ENCODE measurements around the gene ADAM12.
A peak's percentile ranks its signal among the peaks of the same experiment; 100 is the strongest.
"Not testable (repeated sequence)": the region's sequence is repeated elsewhere in the genome, so short reads cannot be mapped to it uniquely, and the experiment has no call there.

ADAM12 gene

GRCh38 chr10:125999694-126000093 is 388.6 kb downstream of the ADAM12 start:
- DNase-seq: no peak

GRCh38 chr10:125997586-125997985 is 390.7 kb downstream of the ADAM12 start:
- no peak for DNase-seq

DNA sequence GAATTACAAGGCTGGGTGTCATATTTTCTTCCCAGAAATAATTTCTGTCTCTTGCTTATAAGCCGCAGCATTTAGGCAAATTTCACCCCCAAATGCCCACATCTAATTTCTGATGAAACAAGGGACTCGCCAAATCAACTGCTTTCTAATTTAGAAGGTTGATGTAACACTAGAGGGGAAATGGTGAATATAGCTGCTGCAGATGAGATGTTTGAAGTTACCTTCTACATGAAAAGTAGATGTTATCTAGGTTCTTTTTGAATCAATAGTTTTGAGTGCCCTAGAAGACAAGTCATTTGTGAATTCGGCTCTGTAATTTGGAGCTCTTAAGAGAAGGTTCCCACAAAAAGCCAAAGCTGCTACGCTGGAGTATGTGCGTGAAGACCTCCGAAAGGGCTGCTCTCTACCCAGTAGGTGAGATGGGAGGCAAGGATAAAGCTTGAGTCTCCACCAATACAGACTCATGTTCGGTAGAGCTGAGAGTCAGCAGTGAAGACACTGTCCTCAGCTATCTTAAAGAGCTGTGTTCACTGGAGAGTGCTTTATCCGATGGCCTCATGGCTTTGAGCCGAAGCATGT is 392.5 kb downstream of the ADAM12 start:
- no peak for DNase-seq

DNA sequence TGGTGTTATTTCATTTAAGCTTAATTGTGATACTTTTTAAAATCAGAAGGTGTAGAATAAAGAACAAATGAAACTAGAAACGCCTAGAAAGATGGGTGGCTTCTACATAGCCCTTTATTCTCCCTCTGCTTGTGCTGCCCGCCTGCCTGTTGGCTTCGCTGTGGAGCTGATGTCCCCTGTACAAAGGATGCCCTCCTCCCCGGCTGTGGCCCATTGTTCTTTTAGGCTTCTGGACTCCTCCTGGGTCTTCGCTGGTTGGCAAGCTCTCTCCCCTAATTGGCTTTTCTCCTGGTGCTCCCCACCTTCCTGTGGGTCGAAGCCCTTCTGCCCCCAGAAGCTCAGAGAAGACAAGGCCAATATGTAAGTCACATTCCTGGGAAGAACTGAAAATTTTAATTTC is 393.7 kb downstream of the ADAM12 start:
- DNase-seq: no peak

GRCh38 chr10:125992254-125992653 is 396.0 kb downstream of the ADAM12 start:
- no peak for DNase-seq

GRCh38 chr10:125991392-125991791 is 396.9 kb downstream of the ADAM12 start:
- no peak for DNase-seq

GRCh38 chr10:125990974-125991373 is 397.3 kb downstream of the ADAM12 start:
- no peak for DNase-seq

- DNase-seq: no peak
These were observed 398.5 kb downstream of the ADAM12 start for GRCh38 chr10:125989791-125990190.

DNA sequence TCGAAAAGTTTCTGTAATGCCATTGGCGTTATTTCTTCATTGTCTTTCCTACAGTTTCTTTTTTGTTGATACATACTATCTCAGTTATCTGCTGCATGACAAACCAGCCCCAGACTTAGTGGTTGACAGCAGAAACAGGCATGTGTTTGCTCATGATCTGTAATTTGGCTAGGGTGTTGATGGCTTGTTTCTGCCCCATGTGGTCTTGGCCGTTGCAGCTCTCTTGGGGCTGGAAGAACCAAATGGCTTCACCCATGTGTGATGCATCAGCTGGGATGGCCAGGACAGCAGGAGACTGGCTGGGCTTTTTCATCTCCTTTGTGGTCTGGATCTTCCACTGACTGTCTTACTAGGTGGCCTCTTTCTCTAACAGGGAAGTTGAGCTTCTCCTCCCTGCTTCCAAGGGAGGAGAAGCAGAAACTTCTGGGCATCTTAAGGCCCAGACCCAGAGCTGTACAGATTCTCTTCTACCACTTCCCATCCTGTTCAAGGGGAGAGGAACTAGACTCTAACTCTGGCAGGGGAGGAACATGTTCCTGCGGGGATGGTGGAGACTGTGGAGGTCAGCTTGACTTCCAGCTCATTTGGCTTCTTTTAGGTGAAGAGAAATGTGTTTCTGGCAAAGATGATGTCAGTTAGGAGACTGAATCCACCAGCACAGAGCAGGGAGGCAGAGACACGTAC is 402.6 kb downstream of the ADAM12 start:
- peak; percentile 27 for DNase-seq

DNA sequence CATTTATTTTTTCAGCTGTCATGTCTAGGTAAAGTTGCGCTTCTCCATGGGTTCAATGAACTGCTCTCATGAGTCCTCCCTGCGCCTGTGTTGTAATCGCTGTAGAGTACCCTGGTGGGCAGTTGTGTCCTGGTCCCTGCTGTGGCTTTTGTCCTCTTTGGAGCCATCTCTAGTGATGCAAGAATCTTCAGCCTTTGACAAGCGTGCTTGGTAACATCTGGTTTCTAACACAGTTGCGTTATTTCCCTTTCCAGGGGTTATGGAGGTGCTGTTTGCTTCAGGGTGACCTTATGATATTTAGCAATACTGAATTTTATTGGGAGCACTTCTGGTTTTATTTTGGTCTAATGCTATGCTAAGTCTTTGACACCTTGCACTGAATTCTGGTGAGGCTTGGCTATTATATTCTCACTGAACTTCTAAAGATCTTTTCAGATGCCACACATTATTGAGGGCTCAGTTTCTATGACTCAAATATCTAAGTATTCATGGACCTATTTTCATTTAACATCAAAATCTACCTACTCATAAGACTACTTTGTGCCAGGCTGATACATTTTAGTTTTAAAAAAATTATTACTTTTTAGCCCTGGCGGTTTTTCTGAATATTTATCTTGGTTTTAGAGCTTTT is 403.3 kb downstream of the ADAM12 start:
- DNase-seq: peak; percentile 22

DNA sequence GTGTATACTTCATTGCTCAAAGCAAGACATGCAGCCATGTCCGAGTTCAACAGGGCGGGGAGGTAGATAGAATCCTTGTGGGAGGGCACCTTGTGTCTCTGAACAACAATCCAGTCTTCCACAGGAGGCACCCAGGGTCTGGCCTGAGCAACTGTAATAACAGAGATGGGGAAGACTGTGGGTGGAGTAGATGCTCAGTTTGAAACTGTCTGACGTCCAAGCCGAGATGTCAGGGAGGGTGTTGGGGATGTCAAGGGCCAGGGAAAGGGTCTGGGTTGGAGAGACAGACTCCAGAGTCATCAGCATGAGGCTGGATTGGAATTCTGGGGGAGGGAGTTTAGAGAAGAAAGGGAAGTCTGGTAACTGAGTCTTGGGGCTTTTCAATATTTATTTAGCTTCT is 403.9 kb downstream of the ADAM12 start:
- no peak for DNase-seq

DNA sequence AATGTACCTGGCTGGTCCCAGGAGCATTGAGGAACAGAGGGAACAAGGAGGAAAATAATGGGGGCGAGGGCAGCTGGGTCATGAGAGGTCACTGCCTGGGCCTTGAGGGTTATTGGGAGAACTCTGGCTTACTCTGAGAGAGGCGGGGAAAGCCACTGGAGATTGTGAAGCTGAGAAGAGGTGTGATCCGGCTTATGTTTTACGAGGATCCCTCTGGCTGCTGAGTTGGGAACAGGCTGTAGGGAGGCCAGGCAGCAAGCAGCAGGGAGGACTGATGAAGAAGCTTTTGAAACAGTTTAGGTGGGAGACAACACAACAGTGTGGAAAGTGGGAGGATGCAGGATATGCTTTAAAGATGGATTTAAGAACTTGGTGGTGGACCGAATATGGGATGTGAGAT is 404.6 kb downstream of the ADAM12 start:
- DNase-seq: no peak

GRCh38 chr10:125983161-125983560 is 405.1 kb downstream of the ADAM12 start:
- peak; percentile 34 for DNase-seq

- DNase-seq: peak; percentile 80
These were observed 405.9 kb downstream of the ADAM12 start for GRCh38 chr10:125982260-125982948.

- DNase-seq: no peak
These were observed 407.7 kb downstream of the ADAM12 start for GRCh38 chr10:125980521-125981035.

DNA sequence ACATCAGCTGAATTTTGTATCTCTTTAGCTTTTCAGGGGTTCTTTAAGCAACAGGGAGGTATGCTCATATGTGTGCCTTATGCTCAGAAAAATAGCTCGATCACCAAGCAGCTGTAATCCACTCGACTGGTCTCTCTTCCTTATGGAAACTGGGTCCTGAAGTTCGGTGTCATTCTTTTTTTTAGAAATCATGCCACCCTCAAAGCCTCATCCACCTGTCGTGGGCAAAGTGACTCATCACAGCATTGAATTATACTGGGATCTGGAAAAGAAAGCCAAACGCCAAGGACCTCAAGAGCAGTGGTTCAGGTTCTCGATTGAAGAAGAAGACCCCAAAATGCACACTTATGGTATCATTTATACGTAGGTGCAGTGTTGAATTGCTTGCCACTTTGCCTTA is 408.3 kb downstream of the ADAM12 start:
- no peak for DNase-seq

GRCh38 chr10:125976960-125977605 is 411.2 kb downstream of the ADAM12 start:
- DNase-seq: no peak

- not testable (repeated sequence) for DNase-seq
These were observed 418.1 kb downstream of the ADAM12 start for GRCh38 chr10:125970077-125970630.

DNA sequence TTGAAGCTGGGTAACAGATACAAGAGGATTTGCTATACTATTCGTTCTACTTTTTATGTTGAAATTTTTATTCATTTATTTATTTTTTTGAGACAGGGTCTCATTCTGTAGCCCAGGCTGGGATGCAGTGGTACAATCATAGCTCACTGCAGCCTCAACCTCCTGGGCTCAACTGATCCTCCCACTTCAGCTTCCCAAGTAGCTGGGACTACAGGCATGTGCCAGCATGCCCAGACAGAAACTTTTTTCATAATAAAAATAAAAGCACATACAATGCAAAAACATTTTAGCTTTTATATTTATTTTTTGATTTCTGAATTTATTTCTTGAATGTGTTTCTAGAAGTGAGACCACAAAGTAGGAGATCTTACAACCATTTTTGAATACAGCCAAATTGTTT is 420.7 kb downstream of the ADAM12 start:
- no peak for DNase-seq

DNA sequence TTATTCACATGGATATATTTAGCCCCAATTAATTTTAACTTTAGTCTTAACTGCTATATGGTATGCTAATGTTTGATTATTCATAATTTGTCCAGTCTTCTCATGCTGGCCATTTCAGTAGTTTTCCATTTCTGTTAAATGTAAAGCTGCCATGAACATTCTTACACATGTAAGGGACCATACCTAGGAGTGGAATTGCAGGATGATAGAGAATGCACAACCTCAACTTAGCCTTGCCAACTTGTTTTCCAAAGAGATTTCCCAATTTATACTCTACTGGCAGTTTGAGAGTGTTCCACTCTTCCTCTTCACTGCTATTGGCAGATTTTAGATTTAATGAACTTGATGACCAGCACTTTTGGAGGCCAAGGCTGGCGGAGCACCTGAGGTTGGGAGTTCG is 423.7 kb downstream of the ADAM12 start:
- no peak for DNase-seq

All from fibroblast of skin of right quadriceps (primary cell).